IPS-20b (cell line): ENCODE measurements around the gene ELMOD3.
"Not testable (repeated sequence)": the region's sequence is repeated elsewhere in the genome, so short reads cannot be mapped to it uniquely, and the experiment has no call there.

ENCODE experiments used
- H3K27ac ChIP-seq: one replicate; pipeline ENCODE4 v1.5.1; 2013; ENCODE audit warnings: low read length
- H3K27me3 ChIP-seq: 2 replicates; pipeline ENCODE4 v1.6.1; 2013; ENCODE audit warnings: mild to moderate bottlenecking, low read length, inconsistent platforms; ENCODE audit not compliant: insufficient read depth
- H3K36me3 ChIP-seq: 2 replicates; pipeline ENCODE4 v1.6.1; 2013; ENCODE audit warnings: low read depth, mild to moderate bottlenecking, inconsistent platforms, low read length, moderate library complexity; ENCODE audit not compliant: insufficient read depth
- H3K4me1 ChIP-seq: 2 replicates; pipeline ENCODE4 v1.6.1; 2013; ENCODE audit warnings: mild to moderate bottlenecking, control low read depth, inconsistent platforms, low read length, moderate library complexity; ENCODE audit not compliant: insufficient read depth
- H3K4me3 ChIP-seq: 2 replicates; pipeline ENCODE4 v1.5.1; 2013; ENCODE audit warnings: mild to moderate bottlenecking, low read length, inconsistent platforms
- H3K9ac ChIP-seq: 2 replicates; pipeline ENCODE4 v1.6.1; 2013; ENCODE audit warnings: low read depth, mild to moderate bottlenecking, inconsistent platforms, low read length, moderate library complexity
- H3K9me3 ChIP-seq: 2 replicates; pipeline ENCODE4 v1.6.1; 2013; ENCODE audit warnings: mild to moderate bottlenecking, low read depth, low read length, inconsistent platforms; ENCODE audit not compliant: insufficient read depth

The ELMOD3 gene

DNA sequence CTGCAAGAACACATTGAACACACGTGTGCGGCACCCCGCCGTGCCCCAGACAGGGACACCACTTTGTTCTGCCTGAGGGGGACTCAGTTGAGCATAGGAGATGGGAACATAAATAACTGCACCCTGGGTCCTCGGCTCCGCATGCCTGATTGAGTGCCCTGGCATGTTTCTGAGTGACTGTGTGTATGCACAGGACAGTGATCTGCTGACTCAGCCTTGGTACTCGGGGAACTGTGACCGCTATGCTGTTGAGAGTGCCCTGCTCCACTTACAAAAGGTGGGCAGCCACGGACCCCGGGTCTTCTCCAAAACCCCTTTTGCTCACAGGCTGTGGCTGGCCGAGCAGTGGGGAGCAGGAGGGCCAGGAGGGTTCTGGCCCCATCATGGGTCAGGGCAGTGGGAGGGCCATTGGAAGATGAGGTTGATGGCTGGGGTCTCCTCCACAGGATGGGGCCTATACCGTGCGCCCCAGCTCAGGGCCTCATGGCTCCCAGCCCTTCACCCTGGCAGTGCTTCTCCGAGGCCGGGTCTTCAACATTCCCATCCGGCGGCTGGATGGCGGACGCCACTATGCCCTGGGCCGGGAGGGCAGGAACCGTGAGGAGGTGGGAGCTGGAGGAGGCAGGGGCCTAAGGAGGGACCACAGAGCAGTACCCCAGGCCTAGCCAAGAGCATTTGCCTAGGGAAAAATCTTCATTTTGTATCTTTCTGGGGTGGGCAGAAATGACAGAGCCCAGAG is 80.8 kb downstream of the ELMOD3 start:
- Histone ChIP-seq H3K9me3 (no peaks in the 10 kb centered on the region), H3K27ac (no peak overlapping the region), H3K9ac (no peak overlapping the region), H3K36me3 (no peaks in the 10 kb centered on the region), H3K4me1 (peaks cover 21% of the 10 kb centered on the region; the same call in 1 of the 2 replicates), H3K27me3 (peaks cover 14% of the 10 kb centered on the region; the same call in 1 of the 2 replicates), H3K4me3 (no peak overlapping the region)

DNA sequence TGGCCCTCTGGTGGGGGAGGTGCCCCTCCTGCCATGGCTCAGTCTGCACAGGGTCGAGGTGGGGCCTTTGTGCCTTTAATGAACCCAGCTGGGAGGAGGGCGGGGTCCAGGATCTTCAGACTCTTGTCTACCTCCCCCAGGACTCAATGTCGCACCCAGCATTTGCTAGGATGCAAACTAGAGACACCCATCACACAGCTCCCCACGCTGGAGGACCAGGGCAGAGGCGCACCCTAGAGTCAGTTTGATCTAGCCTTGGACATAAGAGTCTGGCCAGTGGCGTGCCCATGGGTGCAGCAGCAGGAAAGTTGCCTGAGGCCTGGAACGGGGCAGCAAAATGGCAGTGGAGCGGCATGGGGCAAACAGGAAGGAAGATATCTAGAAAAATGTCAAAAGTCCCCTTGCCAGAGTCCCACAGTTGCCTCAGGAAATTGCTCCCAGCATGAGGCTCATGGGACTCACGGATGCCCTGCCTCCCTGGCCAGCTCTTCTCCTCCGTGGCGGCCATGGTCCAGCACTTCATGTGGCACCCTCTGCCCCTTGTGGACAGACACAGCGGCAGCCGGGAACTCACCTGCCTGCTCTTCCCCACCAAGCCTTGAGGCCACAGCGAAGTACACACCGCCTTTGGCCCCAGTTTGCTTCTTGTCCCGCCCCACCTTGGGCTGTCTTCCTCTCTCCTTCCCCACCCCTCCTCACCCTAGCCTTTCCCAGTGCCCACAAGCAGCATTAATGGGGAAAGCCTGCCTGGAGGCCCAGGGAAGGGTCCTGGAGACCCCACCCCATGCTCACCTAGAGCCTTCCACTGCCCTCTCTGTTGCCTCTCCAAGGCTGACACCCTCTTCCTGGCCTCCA is 81.6 kb downstream of the ELMOD3 start:
- Histone ChIP-seq H3K4me1 (peaks cover 19% of the 10 kb centered on the region; the same call in 1 of the 2 replicates), H3K9me3 (no peaks in the 10 kb centered on the region), H3K27me3 (peaks cover 14% of the 10 kb centered on the region; the same call in 1 of the 2 replicates), H3K9ac (no peak overlapping the region), H3K4me3 (no peak overlapping the region), H3K27ac (no peak overlapping the region), H3K36me3 (no peaks in the 10 kb centered on the region)

DNA sequence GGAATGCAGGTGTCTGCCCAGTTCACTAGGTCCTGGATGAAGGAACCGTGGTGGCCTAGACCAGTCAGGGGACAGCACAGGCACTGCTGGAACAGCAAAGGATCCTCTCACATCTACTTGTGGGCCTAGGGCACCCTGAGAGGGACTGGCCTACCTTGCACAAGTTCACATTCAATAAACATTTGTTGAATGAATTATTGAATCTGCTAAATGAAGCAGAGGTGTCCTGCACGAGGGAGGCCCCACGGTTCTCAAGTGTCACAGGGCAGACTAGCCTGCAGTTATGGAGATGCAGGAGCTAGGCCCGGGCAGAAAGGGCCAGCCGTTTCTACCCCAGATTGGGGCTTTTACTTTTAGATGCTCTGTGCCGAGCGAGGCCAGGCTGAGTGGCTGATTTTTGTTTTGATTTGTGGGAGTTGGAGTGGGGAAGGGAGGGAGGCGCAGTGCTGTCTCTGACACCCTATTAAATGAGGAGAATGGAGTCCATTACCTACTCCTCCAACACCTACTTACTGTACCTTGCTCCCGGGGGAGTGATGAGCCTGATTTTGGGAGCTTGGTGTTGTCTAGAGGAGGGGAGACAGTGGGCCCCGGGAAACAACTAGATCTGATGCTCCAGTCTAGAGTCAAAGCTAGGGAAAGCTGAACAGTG is 82.4 kb downstream of the ELMOD3 start:
- H3K27ac ChIP-seq, result no peak overlapping the region
- H3K4me1 ChIP-seq, result peaks cover 12% of the 10 kb centered on the region; the same call in 1 of the 2 replicates
- H3K27me3 ChIP-seq, result peaks cover 14% of the 10 kb centered on the region; the same call in 1 of the 2 replicates
- H3K36me3 ChIP-seq, result no peaks in the 10 kb centered on the region
- no peaks in the 10 kb centered on the region for H3K9me3 ChIP-seq
- H3K4me3 ChIP-seq, result peak overlapping the region; percentile 56; the same call in 1 of the 2 replicates
- H3K9ac ChIP-seq, result peak overlapping the region; percentile 63; the same call in 1 of the 2 replicates

- H3K27ac ChIP-seq, result no peak overlapping the region
These were observed 83.1 kb downstream of the ELMOD3 start for GRCh38 chr2:85437488-85438200.

GRCh38 chr2:85438201-85439024 is 83.8 kb downstream of the ELMOD3 start:
- Histone ChIP-seq H3K4me1 (peaks cover 7% of the 10 kb centered on the region; the same call in 1 of the 2 replicates), H3K9ac (peak overlapping the region; percentile 63), H3K27ac (no peak overlapping the region), H3K4me3 (peak overlapping the region; percentile 71), H3K27me3 (peaks cover 14% of the 10 kb centered on the region; the same call in 1 of the 2 replicates), H3K9me3 (no peaks in the 10 kb centered on the region), H3K36me3 (no peaks in the 10 kb centered on the region)

More at GRCh38 chr2:85437488-85438200, 83.1 kb downstream of the ELMOD3 start:
- peak overlapping the region; percentile 71 for H3K4me3 ChIP-seq
- peaks cover 11% of the 10 kb centered on the region; the same call in 1 of the 2 replicates for H3K4me1 ChIP-seq
- H3K36me3 ChIP-seq, result no peaks in the 10 kb centered on the region
- H3K27me3 ChIP-seq, result peaks cover 14% of the 10 kb centered on the region; the same call in 1 of the 2 replicates
- peak overlapping the region; percentile 63 for H3K9ac ChIP-seq
- no peaks in the 10 kb centered on the region for H3K9me3 ChIP-seq

DNA sequence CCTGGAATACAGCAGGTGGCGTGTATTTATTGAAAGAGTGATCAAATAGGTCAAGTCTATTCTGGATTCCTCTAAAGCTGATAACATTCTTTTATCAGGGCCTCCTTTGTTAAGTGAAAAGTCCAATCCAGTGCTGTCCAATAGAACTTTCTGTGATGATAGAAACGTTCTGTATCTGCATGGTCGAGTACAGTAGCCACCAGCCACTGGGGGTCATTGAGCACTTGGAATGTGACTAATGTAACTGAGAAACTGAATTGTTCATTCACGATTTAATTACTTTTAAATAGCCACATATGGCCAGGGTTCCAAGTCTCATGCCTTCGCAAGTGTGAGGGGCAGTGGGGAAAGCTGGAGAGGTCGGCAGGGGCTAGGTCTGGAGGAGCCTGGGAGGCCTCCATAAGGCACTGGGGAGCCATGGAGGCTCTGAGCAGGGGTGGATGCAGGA is 84.5 kb downstream of the ELMOD3 start:
- H3K27ac ChIP-seq, result no peak overlapping the region
- H3K4me3 ChIP-seq, result no peak overlapping the region
- no peak overlapping the region for H3K9ac ChIP-seq
- H3K4me1 ChIP-seq, result peaks cover 7% of the 10 kb centered on the region; the same call in 1 of the 2 replicates
- no peaks in the 10 kb centered on the region for H3K36me3 ChIP-seq
- peaks cover 14% of the 10 kb centered on the region; the same call in 1 of the 2 replicates for H3K27me3 ChIP-seq
- no peaks in the 10 kb centered on the region for H3K9me3 ChIP-seq

- not testable (repeated sequence) for H3K4me3 ChIP-seq, H3K9me3 ChIP-seq, H3K9ac ChIP-seq, H3K27ac ChIP-seq, H3K36me3 ChIP-seq, H3K4me1 ChIP-seq
- H3K27me3 ChIP-seq, result peaks cover 14% of the 10 kb centered on the region; the same call in 1 of the 2 replicates
These were observed 85.0 kb downstream of the ELMOD3 start for GRCh38 chr2:85439569-85439968.

DNA sequence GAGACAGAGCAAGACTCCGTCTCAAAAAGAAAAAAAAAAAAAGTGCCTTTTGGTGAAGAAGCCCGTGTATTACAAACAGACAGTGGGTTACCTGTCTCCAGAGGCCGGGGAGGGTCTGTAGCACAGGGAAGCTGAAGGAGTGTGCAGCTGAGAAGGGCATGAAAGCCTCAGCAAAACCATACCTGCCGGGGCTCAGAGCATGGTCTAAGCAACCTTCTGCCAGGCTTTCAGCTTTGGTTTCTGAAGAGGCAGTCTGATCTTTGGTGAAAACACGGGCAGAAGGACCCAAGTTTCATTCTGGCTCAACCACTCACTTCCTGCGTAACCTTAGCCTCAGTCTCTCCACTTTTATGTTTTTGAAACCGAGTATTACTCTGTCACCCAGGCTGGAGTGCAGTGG is 85.4 kb downstream of the ELMOD3 start:
- Histone ChIP-seq H3K4me1 (peaks cover 7% of the 10 kb centered on the region; the same call in 1 of the 2 replicates), H3K9ac (no peak overlapping the region), H3K27me3 (peaks cover 14% of the 10 kb centered on the region; the same call in 1 of the 2 replicates)

GRCh38 chr2:85440729-85441128 is 86.2 kb downstream of the ELMOD3 start:
- H3K36me3 ChIP-seq, result no peaks in the 10 kb centered on the region
- H3K4me3 ChIP-seq, result no peak overlapping the region
- H3K9ac ChIP-seq, result no peak overlapping the region
- H3K4me1 ChIP-seq, result peaks cover 7% of the 10 kb centered on the region; the same call in 1 of the 2 replicates
- H3K27ac ChIP-seq, result no peak overlapping the region
- H3K9me3 ChIP-seq, result no peaks in the 10 kb centered on the region
- peaks cover 14% of the 10 kb centered on the region; the same call in 1 of the 2 replicates for H3K27me3 ChIP-seq

More for the DNA sequence above, 85.4 kb downstream of the ELMOD3 start:
- Histone ChIP-seq H3K9me3 (no peaks in the 10 kb centered on the region), H3K27ac (no peak overlapping the region), H3K36me3 (no peaks in the 10 kb centered on the region), H3K4me3 (no peak overlapping the region)
